CD14-positive monocyte (primary cell): ENCODE results near the gene TTC19. TPM values are rescaled to one million over a fixed set of nuclear protein-coding genes. Genes with fewer than 3 reads are reported as not detected.

Experiments used
- DNase-seq, 3 donors: peaks; one replicate each; pipeline ENCODE4 v3.0.0-alpha.2; 2011 to 2022
- H2AFZ ChIP-seq: 2 replicates; pipeline ENCODE4 v1.6.0; 2012; ENCODE audit warnings: mild to moderate bottlenecking, low read depth, low read length, inconsistent platforms; ENCODE audit not compliant: insufficient read depth, poor library complexity, severe bottlenecking
- H3K27ac ChIP-seq, 2 donors: 1 replicate in 1 of 2; 2 replicates in 1 of 2; pipeline ENCODE4 v1.5.1; 2012 to 2013; ENCODE audit warnings: low read length in 2 of 2, control low read depth in 1 of 2, inconsistent platforms in 1 of 2, low read depth in 1 of 2, mild to moderate bottlenecking in 1 of 2
- H3K27me3 ChIP-seq, 2 donors: one replicate each; pipeline versions ENCODE4 v1.6.0 to v1.6.1; 2011 to 2013; ENCODE audit warnings: low read length in 2 of 2; ENCODE audit not compliant: control insufficient read depth in 2 of 2, insufficient read depth in 2 of 2
- H3K36me3 ChIP-seq, 2 donors: replicated peaks in 1 of 2; 1 replicate in 1 of 2; 2 replicates in 1 of 2; pipeline versions ENCODE4 v1.5.1 to v1.6.1; 2012 to 2013; ENCODE audit warnings: low read length in 2 of 2, control low read depth in 1 of 2, inconsistent platforms in 1 of 2, mild to moderate bottlenecking in 1 of 2; ENCODE audit not compliant: insufficient read depth in 2 of 2, control insufficient read depth in 1 of 2
- H3K4me1 ChIP-seq, 2 donors: 1 replicate in 1 of 2; 2 replicates in 1 of 2; pipeline versions ENCODE4 v1.5.1 to v1.6.1; 2012 to 2013; ENCODE audit warnings: low read length in 2 of 2, control low read depth in 1 of 2, inconsistent platforms in 1 of 2, mild to moderate bottlenecking in 1 of 2, moderate library complexity in 1 of 2; ENCODE audit not compliant: insufficient read depth in 2 of 2, control insufficient read depth in 1 of 2
- H3K4me2 ChIP-seq: replicated peaks from 2 replicates; pipeline ENCODE3; 2012; ENCODE audit warnings: low read length, moderate library complexity, mild to moderate bottlenecking; ENCODE audit not compliant: poor library complexity, severe bottlenecking; ENCODE audit errors: extremely low read depth
- H3K4me3 ChIP-seq, 3 experiments: fragments of 200-600 bp in 1 of 3; sonication (generic) in 1 of 3; replicated peaks in 1 of 3; 1 replicate in 2 of 3; 2 replicates in 1 of 3; pipeline ENCODE4 v1.5.1; 2011 to 2013; ENCODE audit warnings: low read length in 3 of 3, mild to moderate bottlenecking in 3 of 3, control low read depth in 2 of 3, low read depth in 2 of 3, inconsistent platforms in 1 of 3, moderate library complexity in 1 of 3
- H3K79me2 ChIP-seq: 2 replicates; pipeline ENCODE4 v1.6.0; 2012; ENCODE audit warnings: mild to moderate bottlenecking, control low read depth, inconsistent platforms, low read length, moderate library complexity; ENCODE audit not compliant: insufficient read depth
- H3K9ac ChIP-seq: 2 replicates; pipeline ENCODE4 v1.6.0; 2017; ENCODE audit warnings: low read length, mild to moderate bottlenecking; ENCODE audit not compliant: insufficient read depth, poor library complexity, severe bottlenecking
- H3K9me3 ChIP-seq, 2 donors: replicated peaks in 1 of 2; 1 replicate in 1 of 2; 2 replicates in 1 of 2; pipeline versions ENCODE4 v1.5.1 to v1.6.1; 2012 to 2013; ENCODE audit warnings: low read length in 2 of 2, control low read depth in 1 of 2; ENCODE audit not compliant: control insufficient read depth in 1 of 2, insufficient read depth in 1 of 2
- H4K20me1 ChIP-seq: 2 replicates; pipeline ENCODE4 v1.6.0; 2012; ENCODE audit warnings: mild to moderate bottlenecking, low read length, control low read depth, moderate library complexity; ENCODE audit not compliant: insufficient read depth
- H3K27ac Mint-ChIP-seq, 7 donors: one replicate each; pipeline ENCODE4 v1.8.0; 2020; ENCODE audit warnings: mild to moderate bottlenecking in 7 of 7, mixed read lengths in 7 of 7, moderate library complexity in 6 of 7, inconsistent platforms in 2 of 7
- H3K27me3 Mint-ChIP-seq, 3 donors: one replicate each; pipeline ENCODE4 v1.8.0; 2021 to 2022; ENCODE audit warnings: low read depth in 3 of 3, mild to moderate bottlenecking in 3 of 3, mixed read lengths in 3 of 3, moderate library complexity in 3 of 3, inconsistent platforms in 1 of 3
- H3K36me3 Mint-ChIP-seq, 2 donors: one replicate each; pipeline ENCODE4 v1.8.0; 2020; ENCODE audit warnings: mixed read lengths in 2 of 2, inconsistent platforms in 1 of 2, mild to moderate bottlenecking in 1 of 2
- H3K4me1 Mint-ChIP-seq: one replicate; pipeline ENCODE4 v1.8.0; 2020; ENCODE audit warnings: mild to moderate bottlenecking, mixed read lengths
- H3K4me3 Mint-ChIP-seq, 2 donors: one replicate each; pipeline ENCODE4 v1.8.0; 2020; ENCODE audit warnings: mild to moderate bottlenecking in 2 of 2, mixed read lengths in 2 of 2, moderate library complexity in 1 of 2
- H3K9me3 Mint-ChIP-seq, 7 donors: one replicate each; pipeline ENCODE4 v1.8.0; 2020 to 2022; ENCODE audit warnings: mixed read lengths in 7 of 7, mild to moderate bottlenecking in 6 of 7, moderate library complexity in 6 of 7, inconsistent platforms in 2 of 7
- WGBS: methylation state at CpG from one replicate; pipeline ENCODE4 v1.1.5; 2013; ENCODE audit warnings: missing lambda C conversion rate; ENCODE audit not compliant: insufficient coverage; 5-methylcytosine and 5-hydroxymethylcytosine counted together
- intact Hi-C, 2 donors: fragments of 100-400 bp; cut with micrococcal nuclease; formaldehyde crosslinking; loops; one replicate each; pipeline versions ENCODE4 v1.15.0 to v1.15.1; 2023
- polyA plus RNA-seq, 3 donors: library from polyadenylated mRNA; depleted of rRNA in 1 of 3; unstranded in 2 of 3; stranded (reverse) in 1 of 3; fragments of 300-500 nt in 2 of 3; fragments of >200 nt in 1 of 3; fragmentation: Illumina TruSeq in 2 of 3; gene quantifications; 1 replicate in 2 of 3; 2 replicates in 1 of 3; pipeline ENCODE4 v1.2.3, GENCODE V29; 2012 to 2021
- TF ChIP-seq, protein P1 (sequence below): fragments of 200-600 bp; IDR thresholded peaks from one replicate; pipeline ENCODE4 v1.8.0; 2022; ENCODE audit warnings: antibody characterized with exemption, mild to moderate bottlenecking

The TTC19 gene
- polyA plus RNA-seq, 3 donors = 7.6 to 22.2 (median 20.6) TPM

DNA sequence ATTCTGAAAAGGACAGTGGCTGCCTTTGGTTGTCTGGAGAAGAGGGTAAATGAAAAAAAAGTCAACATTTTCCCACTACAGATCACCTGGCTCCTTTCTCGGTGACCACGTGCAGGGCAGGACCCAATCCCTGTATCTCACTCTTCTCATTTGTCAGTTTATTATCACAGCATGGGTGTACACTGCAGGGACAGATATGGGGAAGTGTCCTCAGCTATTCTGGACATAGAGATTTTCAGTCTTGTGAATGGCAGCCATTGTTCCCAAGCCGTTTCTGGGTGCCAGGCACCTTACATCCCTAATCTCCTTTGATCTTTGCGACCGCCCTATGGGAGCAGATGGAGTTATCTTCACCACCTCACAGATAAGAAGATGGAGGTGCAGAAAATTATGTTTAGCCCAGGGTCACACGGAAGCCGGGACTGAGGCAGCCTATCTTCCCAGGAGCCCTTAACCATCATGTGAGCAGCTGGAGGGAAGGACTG lies 47.5 kb upstream of the TTC19 start:
- peaks cover 38% of the 10 kb centered on the region for H3K4me1 Mint-ChIP-seq
- Histone ChIP-seq H3K9ac (no peak overlapping the region), H4K20me1 (no peaks in the 10 kb centered on the region), H3K9me3 (no peaks in the 10 kb centered on the region), H3K4me1 (peaks cover 21 to 30% of the 10 kb centered on the region in 2 donors), H3K27ac (no peak overlapping the region), H3K27me3 (no peaks in the 10 kb centered on the region), H3K36me3 (peaks cover 0 to 10% of the 10 kb centered on the region in 2 donors), H3K79me2 (peaks cover 9% of the 10 kb centered on the region), H3K4me3 (no peak overlapping the region), H3K4me2 (no peak overlapping the region), H2AFZ (no peak overlapping the region)
- no peak for DNase-seq
- H3K27ac Mint-ChIP-seq = peak overlapping the region in 1 of 7 donors; percentile 15
- H3K4me3 Mint-ChIP-seq = no peak overlapping the region
- TF ChIP-seq, protein P1, sequence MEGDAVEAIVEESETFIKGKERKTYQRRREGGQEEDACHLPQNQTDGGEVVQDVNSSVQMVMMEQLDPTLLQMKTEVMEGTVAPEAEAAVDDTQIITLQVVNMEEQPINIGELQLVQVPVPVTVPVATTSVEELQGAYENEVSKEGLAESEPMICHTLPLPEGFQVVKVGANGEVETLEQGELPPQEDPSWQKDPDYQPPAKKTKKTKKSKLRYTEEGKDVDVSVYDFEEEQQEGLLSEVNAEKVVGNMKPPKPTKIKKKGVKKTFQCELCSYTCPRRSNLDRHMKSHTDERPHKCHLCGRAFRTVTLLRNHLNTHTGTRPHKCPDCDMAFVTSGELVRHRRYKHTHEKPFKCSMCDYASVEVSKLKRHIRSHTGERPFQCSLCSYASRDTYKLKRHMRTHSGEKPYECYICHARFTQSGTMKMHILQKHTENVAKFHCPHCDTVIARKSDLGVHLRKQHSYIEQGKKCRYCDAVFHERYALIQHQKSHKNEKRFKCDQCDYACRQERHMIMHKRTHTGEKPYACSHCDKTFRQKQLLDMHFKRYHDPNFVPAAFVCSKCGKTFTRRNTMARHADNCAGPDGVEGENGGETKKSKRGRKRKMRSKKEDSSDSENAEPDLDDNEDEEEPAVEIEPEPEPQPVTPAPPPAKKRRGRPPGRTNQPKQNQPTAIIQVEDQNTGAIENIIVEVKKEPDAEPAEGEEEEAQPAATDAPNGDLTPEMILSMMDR = no peak
- intact Hi-C loops = loop anchor here in 1 of 2 donors (5.0 kb wide), 1 partner anchor 45 kb away; the partner anchor contains the start of genes TTC19 and ZSWIM7
- WGBS = no CpG with 5 or more reads among the region's 7 CpGs
- peaks cover 0 to 3% (median 2%) of the 10 kb centered on the region in 3 donors for H3K27me3 Mint-ChIP-seq
- H3K9me3 Mint-ChIP-seq = no peaks in the 10 kb centered on the region
- H3K36me3 Mint-ChIP-seq = peaks cover 35 to 38% of the 10 kb centered on the region in 2 donors

DNA sequence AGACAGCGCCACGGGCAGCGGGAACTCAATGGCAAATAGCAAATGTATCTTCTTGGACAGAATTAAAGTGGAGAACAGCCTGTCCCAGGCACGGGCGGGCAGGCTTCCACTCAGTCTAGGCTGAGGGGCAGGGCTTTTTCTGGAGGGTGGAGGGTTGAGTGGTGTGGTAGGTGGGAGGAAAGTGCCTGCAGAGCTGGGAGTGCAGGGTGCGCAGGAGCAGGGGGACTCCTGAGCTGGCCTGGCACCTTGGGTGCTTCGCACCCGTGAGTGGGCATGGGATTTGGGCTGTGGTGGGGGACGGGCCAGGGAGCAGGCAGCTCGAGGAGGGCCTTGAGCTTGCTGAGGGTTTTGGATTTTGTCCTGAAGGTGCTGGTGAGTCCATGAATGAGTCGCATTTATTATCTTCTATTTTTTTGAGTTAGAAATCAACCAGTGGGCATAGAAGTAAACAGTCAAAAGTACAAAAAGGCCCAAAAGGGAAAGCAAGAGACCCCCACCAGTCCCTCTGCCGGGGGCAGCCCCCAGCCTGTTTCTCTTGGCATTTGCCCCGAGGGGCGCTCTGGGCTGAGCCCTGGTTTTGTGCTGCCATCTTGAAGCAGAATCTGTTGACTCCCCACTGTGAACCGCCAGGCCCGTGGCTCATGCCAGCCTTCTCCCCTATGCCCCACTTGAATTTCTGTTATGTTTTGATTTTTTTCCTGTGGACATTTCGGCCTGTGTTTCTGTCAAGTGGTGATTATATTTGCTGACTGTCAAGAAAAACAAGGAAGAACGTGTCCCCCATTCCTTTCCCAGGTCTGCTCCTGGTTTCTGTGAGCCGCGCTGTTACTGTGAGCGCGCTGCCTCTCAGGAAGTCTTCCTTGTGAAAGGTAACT lies 46.5 kb upstream of the TTC19 start:
- no peaks in the 10 kb centered on the region for H3K27me3 ChIP-seq
- peaks cover 3% of the 10 kb centered on the region for H3K79me2 ChIP-seq
- 89% methylated on average over 18 of the region's 22 CpGs for WGBS
- H4K20me1 ChIP-seq = no peaks in the 10 kb centered on the region
- Mint-ChIP-seq H3K9me3 (no peaks in the 10 kb centered on the region), H3K27me3 (peaks cover 0 to 4% (median 2%) of the 10 kb centered on the region in 3 donors), H3K4me1 (peaks cover 38% of the 10 kb centered on the region), H3K36me3 (peaks cover 37 to 43% of the 10 kb centered on the region in 2 donors), H3K4me3 (peak overlapping the region in 1 of 2 donors; percentile 24), H3K27ac (peak overlapping the region in 2 of 7 donors; percentile 42 to 79)
- no peak overlapping the region for H3K27ac ChIP-seq
- intact Hi-C loops = loop anchor here in 1 of 2 donors (5.0 kb wide), 1 partner anchor 44 kb away; the partner anchor contains the start of genes TTC19 and ZSWIM7
- no peak overlapping the region for H3K4me3 ChIP-seq
- no peak overlapping the region for H2AFZ ChIP-seq
- no peaks in the 10 kb centered on the region for H3K9me3 ChIP-seq
- peaks cover 22 to 30% of the 10 kb centered on the region in 2 donors for H3K4me1 ChIP-seq
- TF ChIP-seq, protein P1 = no peak
- H3K9ac ChIP-seq = no peak overlapping the region
- peaks cover 0 to 10% of the 10 kb centered on the region in 2 donors for H3K36me3 ChIP-seq
- no peak overlapping the region for H3K4me2 ChIP-seq
- no peak for DNase-seq
